Renal cortex interstitium (tissue), 11 donors: ENCODE measurements around the gene KLHL29. TPM values are rescaled to one million over a fixed set of nuclear protein-coding genes. Genes with fewer than 3 reads are reported as not detected.

ENCODE experiments used
- DNase-seq, 11 donors: peaks; one replicate each; pipeline ENCODE4 v3.0.0-alpha.2; 2013; ENCODE audit warnings: low read depth in 9 of 11, low spot score in 4 of 11; ENCODE audit errors: extremely low read depth in 1 of 11
- polyA plus RNA-seq, 3 donors: library from polyadenylated mRNA; unstranded; fragments of 120-200 nt; gene quantifications; one replicate each; pipeline ENCODE4 v1.2.1, GENCODE V29; 2013; ENCODE audit not compliant: insufficient read length in 3 of 3

Gene KLHL29
- polyA plus RNA-seq, 3 donors, result 11.8 to 14.6 (median 12.2) TPM

DNA sequence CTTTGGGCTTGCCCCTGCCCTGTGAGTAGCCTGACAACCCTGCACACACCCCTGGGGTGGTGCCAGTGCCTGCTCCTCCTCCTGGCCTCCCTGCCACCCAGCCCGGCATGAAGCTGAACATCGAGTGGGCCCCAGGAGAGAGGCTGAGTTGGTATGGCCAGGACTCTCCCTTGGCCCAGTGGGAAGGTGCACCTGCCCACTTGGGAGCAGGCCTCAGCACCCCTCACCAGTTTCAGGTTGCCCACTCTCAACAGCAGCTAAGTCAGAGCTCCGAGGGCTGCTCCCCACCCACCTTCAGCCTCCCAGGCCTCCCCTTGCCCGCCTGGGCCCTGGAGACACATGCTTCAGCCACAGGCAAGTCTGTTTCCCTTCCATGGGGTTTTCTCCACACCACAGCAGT, 203.1 kb downstream of the KLHL29 start:
- no peak for DNase-seq

DNA sequence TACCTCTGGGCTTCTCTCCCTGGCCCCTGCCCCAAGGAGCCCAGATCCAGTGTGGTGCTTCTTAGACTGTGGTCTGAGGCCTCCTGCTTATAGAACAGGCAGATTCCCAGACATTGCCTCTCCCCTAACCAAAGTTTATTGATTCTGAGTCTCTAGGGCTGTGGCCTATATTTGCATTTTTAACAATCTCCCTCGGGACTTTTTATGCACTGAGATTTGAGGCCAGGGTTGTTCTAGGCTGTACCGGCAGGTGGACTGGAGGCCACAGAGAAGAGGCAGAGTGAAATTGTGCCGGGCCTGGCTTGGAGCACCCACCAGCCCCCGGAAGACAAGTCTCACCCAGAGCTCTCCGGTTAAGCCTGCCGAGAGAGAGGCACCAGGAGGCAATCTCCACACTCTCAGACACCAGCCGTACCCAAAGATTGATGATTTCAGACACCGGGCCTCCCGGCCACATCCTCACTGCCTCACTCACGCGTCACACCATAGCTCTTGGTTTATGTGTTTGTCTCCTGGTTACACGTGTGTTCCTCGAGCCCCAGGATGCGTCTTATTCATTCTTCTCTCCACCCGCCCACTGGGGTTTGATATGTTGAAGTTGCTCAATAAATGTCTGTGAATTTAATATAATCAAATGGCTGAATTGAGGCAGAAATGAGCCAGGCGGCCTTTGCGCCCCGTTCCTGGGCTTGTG, 203.7 kb downstream of the KLHL29 start:
- no peak for DNase-seq

DNA sequence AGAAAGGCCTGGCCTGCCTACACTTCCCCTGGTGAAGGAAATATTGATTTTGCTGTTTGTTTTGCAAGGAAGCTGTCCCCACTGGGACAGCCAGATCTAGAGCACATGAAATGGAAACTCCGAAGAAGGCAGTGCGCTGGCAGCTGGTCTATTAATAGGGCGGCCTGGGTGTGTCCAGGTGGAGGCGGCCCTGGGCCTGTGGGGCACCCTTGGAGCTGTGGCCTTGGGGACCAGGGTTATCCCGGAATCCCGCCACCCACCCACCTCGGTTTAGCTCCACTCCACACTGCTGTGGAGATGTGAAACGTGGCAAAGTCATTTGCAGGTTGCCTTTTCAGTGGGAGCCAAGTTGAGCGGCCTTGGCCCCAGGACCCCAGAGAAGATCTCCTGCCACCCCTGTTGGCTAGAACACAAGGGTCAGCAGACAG, 204.3 kb downstream of the KLHL29 start:
- no peak for DNase-seq

DNA sequence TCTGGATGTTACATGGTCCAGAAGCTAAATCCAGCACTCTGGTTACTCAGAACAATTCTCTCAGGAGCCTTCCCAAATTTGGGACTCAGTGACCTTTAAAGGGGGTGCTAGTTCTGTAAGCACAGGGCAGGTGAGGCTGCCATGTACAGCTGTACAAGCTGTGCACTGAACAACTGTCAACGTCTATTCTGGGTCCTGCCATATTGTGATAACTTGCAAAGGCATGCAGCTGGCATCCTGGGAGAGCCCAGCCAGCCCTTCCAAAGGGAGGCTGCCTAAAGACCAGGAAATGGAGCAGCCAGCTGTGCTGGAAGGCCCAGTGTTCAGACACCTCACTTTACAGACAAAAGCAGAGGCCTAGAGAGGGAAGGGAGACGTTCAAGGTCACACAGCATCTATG, 204.8 kb downstream of the KLHL29 start:
- no peak for DNase-seq

DNA sequence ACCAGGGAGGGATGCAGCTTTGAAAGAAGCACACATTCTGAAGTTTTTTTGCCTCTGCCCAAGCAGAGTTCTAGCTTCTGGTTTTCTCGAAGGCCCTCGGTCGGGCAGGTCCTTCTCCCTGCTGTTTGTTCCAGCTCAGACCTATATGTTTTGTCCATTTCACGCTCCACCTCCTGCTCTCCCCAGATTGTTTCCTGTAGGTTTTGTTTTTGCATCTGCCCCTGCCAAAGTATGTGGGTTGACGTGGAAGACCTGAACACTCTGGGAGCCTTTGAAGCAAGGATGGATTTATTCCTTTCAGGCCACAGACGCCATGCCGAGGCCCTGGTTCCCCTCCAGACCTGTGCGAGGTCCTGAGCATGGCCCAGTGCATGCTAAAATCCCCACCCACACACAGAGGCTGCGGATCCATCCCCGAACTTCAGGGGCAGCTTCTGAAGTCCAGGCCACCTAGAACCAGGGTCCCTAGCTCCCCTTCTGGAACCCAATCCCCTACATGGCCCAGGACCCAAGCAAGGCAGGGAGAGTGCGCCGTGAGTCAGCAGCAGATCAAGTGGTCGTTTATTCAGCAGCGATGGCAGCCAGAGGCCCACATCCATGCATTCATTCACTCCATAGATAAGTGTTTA, 205.4 kb downstream of the KLHL29 start:
- DNase-seq, result no peak

DNA sequence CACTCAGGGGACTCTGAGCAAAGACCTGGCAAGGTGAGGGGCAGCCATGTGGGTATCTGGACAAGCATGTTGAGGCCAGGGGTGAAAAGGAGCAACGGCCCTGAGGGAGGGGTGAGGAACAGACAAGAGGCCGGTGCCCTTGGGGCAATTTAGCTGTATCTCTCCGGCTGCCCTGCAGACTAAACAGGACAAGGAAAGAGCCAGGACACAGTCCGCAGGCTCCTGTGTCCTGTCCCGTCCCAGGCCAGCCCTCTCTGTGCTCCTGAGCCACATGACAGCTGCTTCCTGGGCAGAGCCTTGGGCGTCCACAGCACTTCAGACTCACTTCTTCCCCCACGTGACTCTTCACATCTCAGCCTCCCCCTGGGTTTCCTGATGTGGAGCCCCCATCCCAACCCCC, 206.1 kb downstream of the KLHL29 start:
- DNase-seq, result no peak

DNA sequence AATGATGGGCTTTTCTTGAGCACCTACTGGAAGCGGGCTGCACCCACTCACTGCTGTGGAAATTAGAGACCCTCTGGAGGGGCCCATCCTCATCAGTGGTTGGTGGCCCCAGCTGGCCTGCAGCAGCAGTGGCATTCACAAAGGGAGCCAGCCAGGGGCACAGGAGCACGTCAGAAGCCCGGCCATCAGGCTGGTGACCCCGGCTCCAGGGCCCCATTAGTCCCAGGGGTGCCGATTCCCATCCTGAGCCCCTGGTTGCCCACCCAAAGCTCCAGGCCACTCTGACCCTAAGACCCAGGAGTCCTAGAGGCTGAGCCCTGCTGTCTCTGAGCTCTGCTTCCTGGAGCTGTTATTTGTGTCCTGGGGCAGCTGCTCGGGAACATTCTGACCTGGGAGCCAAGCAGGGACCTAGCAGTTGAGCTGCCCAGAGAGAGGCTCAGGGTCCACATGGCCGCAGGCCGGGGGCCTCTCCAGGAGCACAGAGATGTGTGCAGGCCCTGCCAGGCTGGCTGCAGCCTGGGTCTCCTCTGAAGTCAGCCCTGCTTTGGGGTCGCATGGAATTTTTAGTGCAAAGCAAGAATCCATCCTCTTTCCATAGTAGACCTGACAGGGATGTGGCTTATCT, 207.2 kb downstream of the KLHL29 start:
- no peak for DNase-seq

DNA sequence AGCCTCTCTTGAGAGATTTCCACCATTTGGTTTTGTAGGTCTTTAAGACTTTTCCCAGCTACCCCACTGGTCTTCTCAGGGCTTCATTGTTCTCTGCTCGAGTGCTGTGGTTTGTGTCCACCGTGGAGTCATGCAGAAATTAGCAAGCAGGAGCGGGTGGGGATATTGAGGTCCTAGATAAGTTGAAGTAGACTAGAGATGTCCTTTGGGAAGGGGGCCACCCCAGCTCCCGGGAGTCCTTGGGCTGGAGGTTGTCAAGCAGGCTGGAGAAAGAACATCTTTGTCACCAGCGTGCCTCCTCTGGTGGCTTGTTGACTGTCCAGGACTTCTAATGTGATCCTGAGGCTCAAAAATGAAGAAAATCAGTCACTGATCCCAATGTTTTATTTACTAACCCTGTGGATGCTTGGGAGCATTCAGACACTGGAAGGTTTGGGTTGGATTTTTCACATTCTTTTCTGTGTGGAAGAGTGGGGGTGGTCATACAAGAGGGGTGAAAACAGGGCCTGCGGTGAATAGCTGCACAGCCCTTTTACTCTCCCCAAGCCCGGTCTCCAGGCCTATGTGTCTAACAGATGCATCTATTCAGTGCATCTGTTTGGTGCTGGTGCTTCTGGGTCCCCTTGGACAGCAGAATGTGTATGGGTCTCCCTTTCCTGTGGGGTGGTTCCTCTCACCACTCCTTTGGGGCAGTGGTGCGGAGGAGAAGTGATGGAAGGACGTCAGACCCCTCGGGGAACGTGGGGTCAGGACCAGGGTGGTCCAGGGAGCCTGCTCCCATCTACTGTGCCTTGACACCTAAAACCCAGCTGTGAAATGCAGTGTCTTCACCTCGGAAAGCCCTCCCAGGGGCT, 208.1 kb downstream of the KLHL29 start:
- DNase-seq, result no peak

DNA sequence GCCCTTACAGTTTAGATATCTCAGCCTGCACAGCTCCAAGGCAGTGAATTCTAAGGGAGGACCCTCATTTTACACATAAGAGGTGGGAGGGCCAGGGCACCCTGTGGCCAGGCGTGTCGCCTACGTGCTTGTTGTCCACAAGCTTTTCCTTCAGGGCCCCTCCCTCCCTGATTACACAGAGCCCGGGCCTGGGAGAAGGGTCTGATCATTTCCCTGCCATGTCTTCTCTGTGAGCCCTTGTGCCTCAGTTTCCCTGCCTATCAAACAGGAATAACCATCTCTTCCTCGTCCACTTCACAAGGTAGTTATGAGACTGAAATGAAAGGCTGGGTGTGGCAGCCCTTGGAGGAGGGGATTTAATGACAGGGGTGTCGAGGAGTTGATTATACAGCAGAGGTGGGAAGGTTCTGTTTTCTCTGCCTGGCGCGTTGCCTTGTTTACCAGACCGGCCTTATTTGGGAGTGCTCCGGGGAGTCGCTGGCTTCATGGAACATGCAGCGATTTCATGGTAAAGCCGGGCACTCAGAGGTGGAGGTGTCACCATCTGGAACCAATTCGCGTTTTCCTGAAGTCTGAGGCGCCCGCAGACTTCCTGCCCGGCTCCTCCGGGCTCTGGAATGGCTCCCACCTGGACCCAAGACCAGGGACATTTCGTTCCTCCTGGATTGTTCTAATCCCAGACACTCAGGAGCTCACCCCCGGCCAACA, 208.9 kb downstream of the KLHL29 start:
- no peak for DNase-seq

DNA sequence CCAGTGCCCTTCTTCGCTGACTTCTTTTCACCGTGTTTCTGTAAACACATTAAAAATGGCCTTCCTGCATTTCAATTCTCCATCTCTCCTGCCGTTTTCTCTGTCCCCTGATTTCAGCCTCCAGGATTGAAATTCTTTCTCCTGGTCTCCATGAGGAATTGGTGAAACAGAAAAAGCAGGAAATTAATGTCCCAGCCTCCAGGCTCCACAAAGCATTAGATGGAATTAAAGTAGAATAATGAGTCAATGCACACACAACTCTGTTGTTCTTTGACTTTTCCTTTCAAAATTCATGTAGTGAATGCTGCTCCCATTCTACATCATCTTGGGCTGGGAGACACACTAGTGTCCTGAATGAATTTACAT, 209.5 kb downstream of the KLHL29 start:
- DNase-seq, result no peak

DNA sequence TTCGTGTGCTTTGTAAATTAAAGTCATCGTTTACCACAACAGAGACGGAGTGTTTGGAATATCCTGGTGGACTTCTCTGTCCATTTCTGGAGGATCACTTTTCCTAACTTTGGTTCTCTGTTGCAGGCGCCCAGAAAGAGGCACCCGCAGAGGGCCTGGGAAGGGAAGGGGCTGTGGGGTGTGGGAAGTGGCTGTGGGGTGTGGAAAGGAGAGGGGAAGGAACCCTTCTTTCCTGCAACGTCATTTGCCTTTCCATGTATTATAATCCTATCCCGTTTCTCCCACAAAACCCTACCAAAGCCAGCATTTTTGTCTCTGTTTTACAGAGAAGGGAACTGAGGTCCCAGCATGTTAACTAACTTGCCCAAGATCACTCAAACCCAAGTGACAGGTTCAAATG, 210.0 kb downstream of the KLHL29 start:
- DNase-seq, result no peak

DNA sequence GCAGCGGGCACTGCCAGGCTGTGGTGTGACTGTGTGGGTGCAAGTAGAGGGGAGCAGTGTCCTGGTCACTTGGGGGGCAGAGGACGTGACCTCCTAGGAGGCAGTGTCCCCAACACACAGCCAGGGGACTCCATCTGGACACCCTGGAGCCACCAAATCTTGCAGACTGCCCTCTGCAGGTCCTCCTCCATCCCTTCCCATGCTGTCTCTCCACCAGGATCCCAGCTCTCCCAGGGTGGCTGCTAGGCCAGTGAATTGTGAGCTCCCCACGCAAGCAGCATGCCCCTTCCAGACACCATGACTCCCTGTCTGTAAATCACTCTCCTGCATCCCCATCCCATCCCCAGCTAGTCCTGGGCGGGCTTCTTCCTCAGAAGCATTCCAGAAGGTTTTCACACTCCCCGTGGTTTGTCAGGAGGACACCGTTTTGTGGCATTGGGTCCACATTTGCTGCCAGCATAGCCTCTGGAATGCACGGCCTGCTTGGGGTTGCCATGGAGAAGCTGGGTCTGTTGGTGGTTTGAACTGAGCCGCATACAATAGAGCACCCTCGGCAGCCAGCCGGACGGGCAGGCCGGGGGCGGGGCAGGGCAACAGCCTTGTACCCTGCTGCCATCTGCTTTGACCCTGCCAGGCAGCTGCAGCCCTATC, 210.7 kb downstream of the KLHL29 start:
- DNase-seq, result peak in 6 of 11 donors; percentile 31 to 74 (median 61)

DNA sequence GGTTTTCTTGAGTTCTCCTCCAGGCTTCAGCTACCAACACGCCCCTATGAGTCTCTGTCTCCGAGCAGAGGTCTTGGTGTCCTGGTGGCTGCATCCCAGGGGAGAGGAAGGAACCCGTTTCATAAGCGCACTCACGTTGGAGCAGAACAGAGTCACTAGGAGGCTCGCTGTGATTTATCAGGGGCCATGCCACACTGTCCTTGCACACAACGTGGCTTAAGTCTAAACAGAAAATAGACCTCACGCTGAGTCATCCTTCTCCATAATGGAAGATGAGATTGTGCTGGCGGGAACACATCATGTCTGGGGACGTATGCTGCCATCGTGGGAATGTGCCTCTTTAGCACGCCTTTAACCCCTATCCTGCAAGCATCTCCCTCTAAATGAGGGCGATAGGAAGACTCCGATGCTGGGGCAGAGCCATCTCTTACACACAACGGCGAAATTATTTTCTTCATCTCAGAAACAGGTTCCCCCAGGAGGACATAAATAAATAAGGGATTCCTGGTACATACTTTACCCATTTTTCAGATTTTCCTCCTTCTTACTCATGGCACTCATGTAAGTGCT, 211.4 kb downstream of the KLHL29 start:
- DNase-seq, result no peak

DNA sequence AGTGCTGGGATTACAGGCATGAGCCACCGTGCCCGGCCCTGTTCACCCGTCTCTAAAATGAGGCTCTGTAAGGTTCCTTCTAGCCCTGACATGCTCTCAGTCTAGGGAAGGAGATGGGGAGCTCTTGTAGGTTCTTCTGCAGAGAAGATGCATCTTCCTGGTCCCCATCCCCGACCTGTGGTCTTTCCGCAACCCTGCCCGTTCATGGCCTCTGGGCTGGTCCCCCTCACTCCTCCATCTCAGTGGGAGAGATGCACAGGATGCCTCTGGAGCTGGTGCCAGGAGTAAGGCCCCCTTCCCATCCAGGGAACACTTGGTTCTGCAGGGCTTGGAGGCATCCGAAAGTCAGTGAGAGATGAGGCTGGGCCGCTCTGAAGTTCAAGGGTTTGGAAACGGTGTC, 212.7 kb downstream of the KLHL29 start:
- DNase-seq, result no peak

DNA sequence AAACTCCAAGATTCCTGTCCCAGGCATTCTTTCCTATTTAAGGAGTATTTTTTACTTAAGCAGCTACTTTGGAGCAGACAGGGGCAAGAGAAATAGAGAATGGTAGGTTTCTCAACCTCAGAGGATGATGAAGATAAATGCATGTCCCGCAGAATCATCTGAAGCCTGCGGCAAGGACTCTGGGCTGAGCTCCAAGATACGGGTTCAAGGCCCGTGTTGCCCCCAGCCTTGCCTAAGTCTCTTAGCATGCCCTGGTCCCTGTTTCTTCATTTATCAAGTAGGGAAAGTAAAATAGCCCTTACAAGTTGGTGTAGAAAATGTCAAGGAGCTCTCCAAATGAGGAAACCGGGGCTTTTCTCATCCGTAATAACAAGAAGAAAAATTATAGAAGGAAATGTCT, 214.0 kb downstream of the KLHL29 start:
- no peak for DNase-seq

DNA sequence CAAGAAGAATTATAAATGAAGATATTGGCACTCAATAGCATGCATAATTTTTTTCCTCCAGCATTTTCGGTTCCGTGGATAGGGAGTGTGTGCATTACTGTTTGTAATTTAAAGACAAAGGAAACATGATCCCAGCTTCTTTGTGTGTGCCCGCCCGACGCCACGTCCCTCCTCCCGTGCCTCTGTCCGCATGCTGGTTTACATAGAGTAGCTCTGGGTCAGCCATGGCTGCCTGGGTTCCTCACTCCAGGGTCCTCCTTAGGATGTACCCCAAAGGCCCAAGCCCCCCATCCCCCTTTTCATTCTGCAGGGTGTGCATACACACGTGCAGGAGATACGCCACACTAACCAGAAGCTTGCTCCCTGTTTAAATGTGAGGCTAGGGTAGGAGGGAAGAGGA, 214.7 kb downstream of the KLHL29 start:
- DNase-seq, result no peak

DNA sequence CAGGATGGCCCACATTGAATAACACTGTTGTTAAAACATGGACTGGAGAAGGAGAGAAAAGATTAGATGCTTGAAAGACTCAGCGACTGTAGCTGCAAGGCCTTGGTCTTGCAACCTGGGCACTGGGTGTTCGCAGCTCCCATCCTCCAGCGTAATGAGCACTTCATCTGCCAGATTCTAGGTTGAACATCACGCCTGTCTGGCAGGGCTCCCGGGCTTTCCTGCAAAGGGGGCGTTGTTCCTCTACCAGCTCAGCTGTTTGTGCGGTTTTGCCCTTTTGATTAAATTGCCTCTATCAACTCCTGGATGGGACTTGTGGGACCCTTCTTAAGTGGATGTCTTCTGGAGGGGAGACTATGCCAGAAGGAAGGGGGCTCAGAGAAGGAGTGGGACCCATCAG, 215.4 kb downstream of the KLHL29 start:
- no peak for DNase-seq

DNA sequence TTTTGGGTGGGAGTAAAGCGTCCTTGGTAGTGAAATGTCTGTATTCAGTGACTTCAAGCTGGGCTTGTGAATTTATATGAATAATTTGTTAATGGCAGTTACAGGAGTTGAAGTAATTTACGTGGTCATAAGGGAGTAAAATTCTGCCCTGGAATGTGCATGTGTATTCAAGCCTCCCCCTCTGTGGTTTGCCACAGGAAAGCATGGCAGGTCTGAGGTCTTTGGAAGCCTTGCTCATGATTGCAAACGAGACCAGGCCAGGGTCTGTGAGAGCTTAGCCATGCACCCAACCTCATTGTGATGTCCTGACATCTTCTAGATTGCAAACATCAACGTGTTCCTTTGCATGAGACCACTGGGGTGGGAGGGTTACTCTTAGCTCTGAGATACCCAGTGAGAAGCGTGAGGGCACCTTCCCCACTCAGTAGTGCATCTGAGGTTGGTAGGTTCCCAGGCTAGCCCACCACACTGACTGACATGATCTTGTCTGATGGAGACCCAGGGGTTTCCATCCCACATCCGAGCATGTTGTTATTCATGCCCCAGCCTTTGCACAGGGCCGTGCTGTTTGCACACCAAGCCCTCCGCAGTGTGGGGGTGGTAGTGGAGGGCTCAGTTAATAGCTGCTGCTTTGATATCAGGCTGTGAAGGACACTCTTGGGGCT, 216.5 kb downstream of the KLHL29 start:
- no peak for DNase-seq
